Activated naive CD8-positive, alpha-beta T cell treated with anti-CD3 and anti-CD28 coated beads, Interleukin-2, amount 50 U/mL, for 16 hours (primary cell): Measurements from ENCODE around the gene ADARB2.
"Not testable (repeated sequence)": the region's sequence is repeated elsewhere in the genome, so short reads cannot be mapped to it uniquely, and the experiment has no call there.

Source experiments
- DNase-seq: peaks from one replicate; pipeline ENCODE4 v3.0.0-alpha.2; 2020; ENCODE audit warnings: low read depth, low spot score

Gene ADARB2

GRCh38 chr10:1467334-1468076 is 269.8 kb downstream of the ADARB2 start:
- DNase-seq: no peak

- DNase-seq: no peak
These were observed 271.1 kb downstream of the ADARB2 start for GRCh38 chr10:1465993-1466764.

GRCh38 chr10:1465418-1465911 is 271.9 kb downstream of the ADARB2 start:
- no peak for DNase-seq

- no peak for DNase-seq
These were observed 272.4 kb downstream of the ADARB2 start for GRCh38 chr10:1464881-1465417.

GRCh38 chr10:1463971-1464370 is 273.4 kb downstream of the ADARB2 start:
- not testable (repeated sequence) for DNase-seq

GRCh38 chr10:1462994-1463633 is 274.2 kb downstream of the ADARB2 start:
- DNase-seq: no peak

GRCh38 chr10:1462521-1462920 is 274.8 kb downstream of the ADARB2 start:
- DNase-seq: no peak

- no peak for DNase-seq
These were observed 275.3 kb downstream of the ADARB2 start for GRCh38 chr10:1462032-1462431.

- DNase-seq: no peak
These were observed 276.3 kb downstream of the ADARB2 start for GRCh38 chr10:1461016-1461415.

- DNase-seq: not testable (repeated sequence)
These were observed 277.7 kb downstream of the ADARB2 start for GRCh38 chr10:1459664-1460063.

GRCh38 chr10:1454951-1455350 is 282.4 kb downstream of the ADARB2 start:
- no peak for DNase-seq

GRCh38 chr10:1454428-1454827 is 282.9 kb downstream of the ADARB2 start:
- no peak for DNase-seq

- DNase-seq: no peak
These were observed 284.5 kb downstream of the ADARB2 start for GRCh38 chr10:1452777-1453176.

GRCh38 chr10:1451941-1452340 is 285.4 kb downstream of the ADARB2 start:
- DNase-seq: no peak

- DNase-seq: no peak
These were observed 285.9 kb downstream of the ADARB2 start for GRCh38 chr10:1451362-1451888.

- DNase-seq: no peak
These were observed 287.6 kb downstream of the ADARB2 start for GRCh38 chr10:1449572-1450205.

- no peak for DNase-seq
These were observed 288.3 kb downstream of the ADARB2 start for GRCh38 chr10:1449021-1449420.

- DNase-seq: no peak
These were observed 288.9 kb downstream of the ADARB2 start for GRCh38 chr10:1448252-1448930.

GRCh38 chr10:1444826-1445225 is 292.5 kb downstream of the ADARB2 start:
- no peak for DNase-seq

- no peak for DNase-seq
These were observed 296.4 kb downstream of the ADARB2 start for GRCh38 chr10:1440897-1441296.
